ENCODE results near the gene GET4. TPM values are rescaled to one million over a fixed set of nuclear protein-coding genes. Genes with fewer than 3 reads are reported as not detected.

Gene GET4
- polyA plus RNA-seq, 1 donor (not counting 4 experiments of a cell fraction or from before 2014, with no cell fraction given) = 21.1 TPM

DNA sequence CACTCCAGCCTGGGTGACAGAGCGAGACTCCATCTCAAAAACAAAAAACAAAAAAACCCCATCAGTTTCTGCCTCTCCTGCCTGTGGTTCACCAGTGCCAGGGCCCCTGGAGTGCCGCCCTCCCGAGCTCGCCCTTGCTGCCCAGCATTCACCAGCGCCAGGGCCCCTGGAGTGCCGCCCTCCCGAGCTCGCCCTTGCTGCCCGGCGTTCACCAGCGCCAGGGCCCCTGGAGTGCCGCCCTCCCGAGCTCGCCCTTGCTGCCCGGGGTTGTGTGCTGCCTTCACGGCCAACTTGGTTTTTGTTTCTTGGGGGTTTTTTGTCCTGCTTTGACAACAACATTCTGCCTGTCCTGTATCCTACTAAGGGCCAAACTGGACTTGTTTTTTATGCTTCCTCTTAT lies 13.2 kb upstream of the GET4 start:
- no peak for FAIRE-seq
- Histone ChIP-seq H3K27me3 (ENCODE audit: control insufficient read depth, extremely low read depth, insufficient read depth, low read length) (no peaks in the 10 kb centered on the region), H3K4me3 (ENCODE audit: control insufficient read depth in 2 of 3, extremely low read depth in 1 of 3, insufficient read depth in 2 of 3, low read depth in 1 of 3, low read length in 3 of 3) (no peak overlapping the region), H3K9ac (ENCODE audit: control insufficient read depth, extremely low read depth, insufficient read depth, low read length) (no peak overlapping the region), H3K79me2 (ENCODE audit: control insufficient read depth, insufficient read depth, low read length) (peaks cover 6% of the 10 kb centered on the region), H3K27ac (ENCODE audit: control insufficient read depth, insufficient read depth, low read length) (no peak overlapping the region), H4K20me1 (ENCODE audit: control insufficient read depth, extremely low read depth, insufficient read depth, low read length) (no peaks in the 10 kb centered on the region), H2AFZ (ENCODE audit: control insufficient read depth, low read length) (no peak overlapping the region), H3K4me2 (ENCODE audit: control insufficient read depth, extremely low read depth, insufficient read depth, low read depth, low read length) (no peak overlapping the region), H3K9me3 (ENCODE audit: control insufficient read depth, low read depth, low read length) (no peaks in the 10 kb centered on the region), H3K36me3 (ENCODE audit: control insufficient read depth in 2 of 2, extremely low read depth in 1 of 2, insufficient read depth in 2 of 2, low read length in 2 of 2) (peaks cover 31% of the 10 kb centered on the region in 2 experiments), H3K9me1 (ENCODE audit: control insufficient read depth, extremely low read depth, insufficient read depth, low read length) (no peaks in the 10 kb centered on the region), H3K4me1 (ENCODE audit: control insufficient read depth, extremely low read depth, insufficient read depth, low read length) (peaks cover 14% of the 10 kb centered on the region)
- no peak for DNase-seq (ENCODE audit: low read depth, low spot score)
- TF ChIP-seq, protein P1, sequence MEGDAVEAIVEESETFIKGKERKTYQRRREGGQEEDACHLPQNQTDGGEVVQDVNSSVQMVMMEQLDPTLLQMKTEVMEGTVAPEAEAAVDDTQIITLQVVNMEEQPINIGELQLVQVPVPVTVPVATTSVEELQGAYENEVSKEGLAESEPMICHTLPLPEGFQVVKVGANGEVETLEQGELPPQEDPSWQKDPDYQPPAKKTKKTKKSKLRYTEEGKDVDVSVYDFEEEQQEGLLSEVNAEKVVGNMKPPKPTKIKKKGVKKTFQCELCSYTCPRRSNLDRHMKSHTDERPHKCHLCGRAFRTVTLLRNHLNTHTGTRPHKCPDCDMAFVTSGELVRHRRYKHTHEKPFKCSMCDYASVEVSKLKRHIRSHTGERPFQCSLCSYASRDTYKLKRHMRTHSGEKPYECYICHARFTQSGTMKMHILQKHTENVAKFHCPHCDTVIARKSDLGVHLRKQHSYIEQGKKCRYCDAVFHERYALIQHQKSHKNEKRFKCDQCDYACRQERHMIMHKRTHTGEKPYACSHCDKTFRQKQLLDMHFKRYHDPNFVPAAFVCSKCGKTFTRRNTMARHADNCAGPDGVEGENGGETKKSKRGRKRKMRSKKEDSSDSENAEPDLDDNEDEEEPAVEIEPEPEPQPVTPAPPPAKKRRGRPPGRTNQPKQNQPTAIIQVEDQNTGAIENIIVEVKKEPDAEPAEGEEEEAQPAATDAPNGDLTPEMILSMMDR (optimal IDR thresholded peaks at IDR 0.05 in 1 of 3, IDR thresholded peaks at IDR 0.05 in 1 of 3, conservative IDR thresholded peaks at IDR 0.05 in 1 of 3; ENCODE audit: extremely low read depth in 1 of 3, insufficient read depth in 2 of 3, low read length in 3 of 3) = no peak
- no peak for TF ChIP-seq EZH2 (IDR thresholded peaks at IDR 0.05; ENCODE audit: low read length)
- dilution Hi-C loops (cut with MboI; ENCODE audit: extremely low pct_ligation_motif_present, low sequenced_read_pairs) = no loop called here

DNA sequence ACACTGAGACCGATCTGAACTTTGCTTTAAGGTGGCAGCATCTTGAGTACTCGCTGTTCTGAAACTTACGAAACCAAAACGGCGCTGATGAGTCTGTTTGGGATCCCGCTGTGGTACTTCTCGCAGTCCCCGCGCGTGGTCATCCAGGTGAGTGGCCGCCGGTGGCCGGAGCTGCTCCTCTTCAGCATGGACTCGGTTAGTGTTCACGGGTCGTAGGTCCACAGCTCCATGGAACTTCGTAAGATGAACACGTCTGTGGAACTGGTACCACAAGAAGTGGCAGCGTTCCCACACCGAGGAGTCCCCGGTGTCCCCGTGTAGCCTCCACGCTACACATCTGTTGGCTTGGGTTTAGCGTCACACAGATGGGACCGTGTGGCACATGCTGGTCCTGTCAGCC lies 10.4 kb upstream of the GET4 start:
- no peaks in the 10 kb centered on the region for H3K27me3 ChIP-seq (ENCODE audit: control insufficient read depth, extremely low read depth, insufficient read depth, low read length)
- TF ChIP-seq EZH2 (IDR thresholded peaks at IDR 0.05; ENCODE audit: low read length) = no peak
- TF ChIP-seq, protein P1 (optimal IDR thresholded peaks at IDR 0.05 in 1 of 3, IDR thresholded peaks at IDR 0.05 in 1 of 3, conservative IDR thresholded peaks at IDR 0.05 in 1 of 3; ENCODE audit: extremely low read depth in 1 of 3, insufficient read depth in 2 of 3, low read length in 3 of 3) = no peak
- H3K36me3 ChIP-seq (ENCODE audit: control insufficient read depth in 2 of 2, extremely low read depth in 1 of 2, insufficient read depth in 2 of 2, low read length in 2 of 2) = peaks cover 21 to 25% of the 10 kb centered on the region in 2 experiments
- no peaks in the 10 kb centered on the region for H3K9me1 ChIP-seq (ENCODE audit: control insufficient read depth, extremely low read depth, insufficient read depth, low read length)
- H3K27ac ChIP-seq (ENCODE audit: control insufficient read depth, insufficient read depth, low read length) = no peak overlapping the region
- no peak for DNase-seq (ENCODE audit: low read depth, low spot score)
- H4K20me1 ChIP-seq (ENCODE audit: control insufficient read depth, extremely low read depth, insufficient read depth, low read length) = no peaks in the 10 kb centered on the region
- H3K4me1 ChIP-seq (ENCODE audit: control insufficient read depth, extremely low read depth, insufficient read depth, low read length) = peaks cover 14% of the 10 kb centered on the region
- H3K4me3 ChIP-seq (ENCODE audit: control insufficient read depth in 2 of 3, extremely low read depth in 1 of 3, insufficient read depth in 2 of 3, low read depth in 1 of 3, low read length in 3 of 3) = no peak overlapping the region
- dilution Hi-C loops (cut with MboI; ENCODE audit: extremely low pct_ligation_motif_present, low sequenced_read_pairs) = no loop called here
- H3K79me2 ChIP-seq (ENCODE audit: control insufficient read depth, insufficient read depth, low read length) = peaks cover 9% of the 10 kb centered on the region
- no peak overlapping the region for H2AFZ ChIP-seq (ENCODE audit: control insufficient read depth, low read length)
- H3K4me2 ChIP-seq (ENCODE audit: control insufficient read depth, extremely low read depth, insufficient read depth, low read depth, low read length) = no peak overlapping the region
- no peaks in the 10 kb centered on the region for H3K9me3 ChIP-seq (ENCODE audit: control insufficient read depth, low read depth, low read length)
- no peak overlapping the region for H3K9ac ChIP-seq (ENCODE audit: control insufficient read depth, extremely low read depth, insufficient read depth, low read length)
- no peak for FAIRE-seq
